HepG2 (cell line): Measurements from ENCODE around the gene TCAIM. TPM values are rescaled to one million over a fixed set of nuclear protein-coding genes. Genes with fewer than 3 reads are reported as not detected.
A peak's percentile ranks its signal among the peaks of the same experiment; 100 is the strongest.

ENCODE experiments used
- ATRX ChIP-seq: sonication (generic); formaldehyde crosslinking; IDR thresholded peaks from 2 replicates; pipeline ENCODE4 v1.4.0; 2020; ENCODE audit warnings: missing genetic modification reagents, borderline replicate concordance
- CCDC6 ChIP-seq: sonication (generic); formaldehyde crosslinking; IDR thresholded peaks from 2 replicates; pipeline ENCODE4 v1.8.1; 2022; ENCODE audit warnings: mild to moderate bottlenecking, missing genetic modification reagents, moderate library complexity
- ISX ChIP-seq: sonication (generic); formaldehyde crosslinking; conservative IDR thresholded peaks from 2 replicates; pipeline ENCODE4 v1.5.0; 2020; ENCODE audit warnings: missing genetic modification reagents
- KDM5B ChIP-seq: sonication (generic); formaldehyde crosslinking; IDR thresholded peaks from 2 replicates; pipeline ENCODE4 v1.4.0; 2020; ENCODE audit warnings: missing genetic modification reagents, mild to moderate bottlenecking, borderline replicate concordance
- MTA1 ChIP-seq: sonication (generic); formaldehyde crosslinking; IDR thresholded peaks from 2 replicates; pipeline ENCODE4 v1.4.0; 2020; ENCODE audit warnings: missing genetic modification reagents, mild to moderate bottlenecking, borderline replicate concordance
- NBN ChIP-seq: fragments of 450-650 bp; conservative IDR thresholded peaks from 2 replicates; pipeline ENCODE4 v1.6.1; 2017
- NR0B2 ChIP-seq: sonication (generic); formaldehyde crosslinking; IDR thresholded peaks from 2 replicates; pipeline ENCODE4 v1.4.0; 2020; ENCODE audit warnings: mild to moderate bottlenecking, missing genetic modification reagents
- NR3C1 ChIP-seq: sonication (generic); formaldehyde crosslinking; IDR thresholded peaks from 2 replicates; pipeline ENCODE4 v1.4.0; 2020; ENCODE audit warnings: missing genetic modification reagents
- POLR2G ChIP-seq: fragments of 200-400 bp; formaldehyde crosslinking; IDR thresholded peaks from 2 replicates; pipeline ENCODE4 v1.6.1; 2018; ENCODE audit warnings: mild to moderate bottlenecking, low read depth, low read length, moderate library complexity
- SIN3A ChIP-seq: IDR thresholded peaks from 2 replicates; pipeline ENCODE4 v1.6.1; 2011; ENCODE audit warnings: low read depth, mild to moderate bottlenecking, control low read depth, low read length, borderline replicate concordance
- THAP9 ChIP-seq: sonication (generic); formaldehyde crosslinking; IDR thresholded peaks from 2 replicates; pipeline ENCODE4; 2020; ENCODE audit warnings: missing genetic modification reagents, mild to moderate bottlenecking, borderline replicate concordance
- TSC22D2 ChIP-seq: sonication (generic); formaldehyde crosslinking; IDR thresholded peaks from 2 replicates; pipeline ENCODE4 v1.5.1; 2020; ENCODE audit warnings: missing genetic modification reagents, mild to moderate bottlenecking, borderline replicate concordance
- WIZ ChIP-seq: sonication (generic); formaldehyde crosslinking; IDR thresholded peaks from 2 replicates; pipeline ENCODE4 v1.5.1; 2020; ENCODE audit warnings: mild to moderate bottlenecking, missing genetic modification reagents
- ZFP36 ChIP-seq: fragments of 150-350 bp; IDR thresholded peaks from 2 replicates; pipeline ENCODE4 v1.6.1; 2018; ENCODE audit warnings: borderline replicate concordance, low read length, low read depth; ENCODE audit not compliant: partially characterized antibody
- ZKSCAN1 ChIP-seq: fragments of 150-350 bp; IDR thresholded peaks from 2 replicates; pipeline ENCODE4 v1.6.1; 2014; ENCODE audit warnings: low read length
- ZNF235 ChIP-seq: sonication (generic); formaldehyde crosslinking; IDR thresholded peaks from 2 replicates; pipeline ENCODE4 v1.8.1; 2023; ENCODE audit warnings: mild to moderate bottlenecking, missing genetic modification reagents, borderline replicate concordance
- ZNF292 ChIP-seq: sonication (generic); formaldehyde crosslinking; IDR thresholded peaks from 2 replicates; pipeline ENCODE4 v1.8.1; 2022; ENCODE audit warnings: mild to moderate bottlenecking, low read depth, missing genetic modification reagents, borderline replicate concordance
- ZNF512 ChIP-seq: sonication (generic); formaldehyde crosslinking; IDR thresholded peaks from 2 replicates; pipeline ENCODE4 v1.4.0; 2020; ENCODE audit warnings: mild to moderate bottlenecking, missing genetic modification reagents
- ZNF530 ChIP-seq: sonication (generic); formaldehyde crosslinking; IDR thresholded peaks from 2 replicates; pipeline ENCODE4 v1.5.0; 2020; ENCODE audit warnings: low read depth, mild to moderate bottlenecking, missing genetic modification reagents
- ZNF614 ChIP-seq: IDR thresholded peaks from 2 replicates; pipeline ENCODE4 v1.6.1; 2018; ENCODE audit warnings: missing biosample characterization, missing genetic modification reagents, inconsistent platforms, borderline replicate concordance
- ZNF775 ChIP-seq: sonication (generic); formaldehyde crosslinking; IDR thresholded peaks from 2 replicates; pipeline ENCODE4 v1.4.0; 2020; ENCODE audit warnings: missing genetic modification reagents, mild to moderate bottlenecking, moderate library complexity, borderline replicate concordance
- ZUFSP ChIP-seq: sonication (generic); formaldehyde crosslinking; IDR thresholded peaks from 2 replicates; pipeline ENCODE4 v1.9.0; 2021; ENCODE audit warnings: missing genetic modification reagents, mild to moderate bottlenecking, borderline replicate concordance
- polyA plus RNA-seq, 8 experiments: library from polyadenylated mRNA; depleted of rRNA in 3 of 8; stranded (reverse) in 7 of 8; unstranded in 1 of 8; fragments of >200 nt; fragmentation: Illumina TruSeq in 4 of 8; extraction: Trizol in 4 of 8; gene quantifications; 2 replicates each; pipeline versions ENCODE4 v1.2.1 to v1.2.3, GENCODE V29; 2011 to 2016; ENCODE audit warnings: low read depth in 4 of 8, missing spikeins in 1 of 8, mixed read lengths in 1 of 8; ENCODE audit not compliant: insufficient read depth in 1 of 8
- total RNA-seq, 5 experiments: library from RNA; depleted of rRNA; stranded (reverse); fragments of >200 nt; fragmentation: Illumina TruSeq; extraction: Trizol; gene quantifications; 2 replicates each; pipeline ENCODE4 v1.2.3, GENCODE V29; 2016; ENCODE audit warnings: low read depth in 1 of 5

Gene TCAIM
- total and polyA plus RNA-seq, 2 of the 13 experiments (the other 11 are each of a cell fraction or from before 2014, with no cell fraction given), result 16.9 to 22.6 TPM

GRCh38 chr3:44338010-44338827 lies at the start of gene TCAIM (continued):
- TF ChIP-seq POLR2G (peak; percentile 94), ZNF614 (CRISPR knock-in tag) (peak; percentile 77; the same call in 1 of the 2 replicates), ZKSCAN1 (no peak), KDM5B (peak; percentile 100), ZNF775 (peak; percentile 60; the same call in 1 of the 2 replicates), ZNF512 (CRISPR knock-in tag) (no peak), ZFP36 (no peak), THAP9 (CRISPR knock-in tag) (peak; percentile 96), ZNF235 (CRISPR knock-in tag) (peak; percentile 98; the same call in 1 of the 2 replicates), ATRX (CRISPR knock-in tag) (no peak), ISX (peak; percentile 95), ZNF292 (CRISPR knock-in tag) (peak; percentile 62; the same call in 1 of the 2 replicates), NBN (no peak), SIN3A (0 out of 2 replicates have a peak, but pooled peaks have one; percentile 13), MTA1 (CRISPR knock-in tag) (peak; percentile 85; the same call in 1 of the 2 replicates), NR0B2 (CRISPR knock-in tag) (peak; percentile 95), WIZ (CRISPR knock-in tag) (peak; percentile 98), TSC22D2 (CRISPR knock-in tag) (peak; percentile 87), ZNF530 (CRISPR knock-in tag) (no peak), NR3C1 (CRISPR knock-in tag) (no peak), CCDC6 (peak; percentile 98), ZUFSP (CRISPR knock-in tag) (no peak)
